Stimulated activated CD4-positive, alpha-beta T cell treated with anti-CD3 and anti-CD28 coated beads, TNF-alpha, amount 100 ng/mL, for 24 hours (primary cell): ENCODE data around the gene MYO1E.
"Not testable (repeated sequence)": the region's sequence is repeated elsewhere in the genome, so short reads cannot be mapped to it uniquely, and the experiment has no call there.

ENCODE experiments used
- DNase-seq, 3 experiments: peaks; one replicate each; pipeline ENCODE4 v3.0.0-alpha.2; 2020; ENCODE audit warnings: low read depth in 3 of 3

MYO1E gene

GRCh38 chr15:59131969-59132562, 240.6 kb downstream of the MYO1E start:
- no peak for DNase-seq

GRCh38 chr15:59131456-59131855, 241.2 kb downstream of the MYO1E start:
- no peak for DNase-seq

- not testable (repeated sequence) for DNase-seq
Observed at GRCh38 chr15:59127255-59127654, 245.4 kb downstream of the MYO1E start.

GRCh38 chr15:59125683-59126082, 247.0 kb downstream of the MYO1E start:
- not testable (repeated sequence) for DNase-seq

GRCh38 chr15:59124261-59124660, 248.4 kb downstream of the MYO1E start:
- no peak for DNase-seq

GRCh38 chr15:59120937-59121336, 251.7 kb downstream of the MYO1E start:
- DNase-seq: no peak

- no peak for DNase-seq
Observed at GRCh38 chr15:59119625-59120024, 253.0 kb downstream of the MYO1E start.

- no peak for DNase-seq
Observed at GRCh38 chr15:59116771-59117170, 255.9 kb downstream of the MYO1E start.

- no peak for DNase-seq
Observed at GRCh38 chr15:59116141-59116540, 256.5 kb downstream of the MYO1E start.

- no peak for DNase-seq
Observed at GRCh38 chr15:59115047-59115446, 257.6 kb downstream of the MYO1E start.

GRCh38 chr15:59111251-59111650, 261.4 kb downstream of the MYO1E start:
- DNase-seq: no peak

- no peak for DNase-seq
Observed at GRCh38 chr15:59105854-59106253, 266.8 kb downstream of the MYO1E start.

GRCh38 chr15:59104912-59105732, 267.5 kb downstream of the MYO1E start, which contains the start of gene CCNB2:
Gene CCNB2, plus strand, starts transcription at chr15:59105146. Its CDS starts 123 bp downstream, at chr15:59105269.
- DNase-seq: peak; percentile 62 to 80 (median 68)

- no peak for DNase-seq
Observed at GRCh38 chr15:59104602-59104911, 268.1 kb downstream of the MYO1E start.

GRCh38 chr15:59099162-59099685, 273.4 kb downstream of the MYO1E start:
- DNase-seq: no peak

GRCh38 chr15:59096429-59096828, 276.2 kb downstream of the MYO1E start:
- no peak for DNase-seq

- no peak for DNase-seq
Observed at GRCh38 chr15:59094077-59094476, 278.6 kb downstream of the MYO1E start.

GRCh38 chr15:59087731-59088130, 284.9 kb downstream of the MYO1E start:
- no peak for DNase-seq
